Measurements from ENCODE around the gene PTPRT.

Gene PTPRT

DNA sequence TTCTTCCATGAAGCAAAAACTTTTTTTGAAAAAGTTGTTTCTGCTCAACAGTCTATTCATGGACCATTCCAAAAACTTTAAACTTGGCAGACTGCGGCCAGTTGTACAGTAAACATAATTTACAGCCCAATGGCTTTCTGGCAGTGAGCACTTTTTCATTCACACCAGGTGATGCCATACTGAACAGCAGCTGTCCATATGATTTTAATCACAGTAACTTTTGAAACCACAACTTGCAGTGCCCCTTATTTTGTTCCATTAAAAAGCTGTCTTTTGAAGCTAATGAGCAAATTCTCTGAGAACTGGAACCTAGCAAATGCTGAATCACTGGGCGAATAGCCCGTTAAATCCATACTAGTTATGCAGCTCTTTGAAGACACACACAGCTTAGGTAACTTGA is 576.6 kb downstream of the PTPRT start:
- DNase-seq (ENCODE audit: low read depth in 2 of 2) = no peak

GRCh38 chr20:42611889-42612837 is 577.5 kb downstream of the PTPRT start:
- DNase-seq (ENCODE audit: low read depth in 2 of 2) = no peak

DNA sequence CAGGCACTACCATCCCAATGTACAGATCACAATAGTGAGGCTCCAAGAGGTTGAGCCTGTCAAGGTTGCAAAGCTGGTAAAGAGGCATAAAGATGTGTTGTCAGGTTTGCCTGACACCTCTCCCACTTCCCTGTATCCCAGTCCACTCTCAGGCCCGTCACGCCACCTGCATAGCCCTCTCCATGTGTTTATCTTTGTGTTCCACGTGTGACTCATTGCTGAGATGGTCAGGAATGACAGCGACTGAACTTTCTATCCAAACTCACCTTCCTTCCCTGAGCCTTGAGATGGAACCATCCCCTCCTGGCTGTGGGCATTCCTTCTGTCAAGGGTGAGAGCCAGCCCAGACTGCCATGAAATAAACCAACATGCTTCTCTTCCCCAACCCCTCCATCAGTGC is 578.3 kb downstream of the PTPRT start:
- no peak for DNase-seq (ENCODE audit: low read depth in 2 of 2)

- no peak for DNase-seq (ENCODE audit: low read depth in 2 of 2)
These were observed 579.6 kb downstream of the PTPRT start for GRCh38 chr20:42610070-42610469.

- no peak for DNase-seq (ENCODE audit: low read depth in 2 of 2)
These were observed 580.1 kb downstream of the PTPRT start for GRCh38 chr20:42609618-42610017.

GRCh38 chr20:42604998-42605956 is 584.4 kb downstream of the PTPRT start:
- no peak for DNase-seq (ENCODE audit: low read depth in 2 of 2)

- no peak for DNase-seq (ENCODE audit: low read depth in 2 of 2)
These were observed 586.1 kb downstream of the PTPRT start for GRCh38 chr20:42603655-42604054.

DNA sequence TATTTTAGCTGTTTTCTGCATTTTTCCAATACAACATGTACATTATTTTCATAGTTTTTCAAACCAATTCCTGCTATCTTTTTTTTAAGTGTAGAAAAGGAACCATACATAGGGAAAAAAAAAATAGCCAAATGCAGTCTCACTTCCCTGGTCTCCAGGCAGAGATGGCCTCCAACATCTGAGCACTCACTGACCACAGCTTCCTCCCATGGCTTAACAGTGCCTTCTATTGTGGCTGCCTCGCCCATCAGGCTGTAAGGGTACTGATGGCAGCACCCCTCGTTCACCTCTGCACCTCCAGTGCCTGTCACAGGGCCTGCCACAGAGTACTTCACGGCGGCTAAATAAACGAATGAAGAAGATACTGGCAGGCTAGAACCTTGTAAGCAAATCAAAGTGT is 591.1 kb downstream of the PTPRT start:
- DNase-seq (ENCODE audit: low read depth in 2 of 2) = no peak

GRCh38 chr20:42595625-42596024 is 594.1 kb downstream of the PTPRT start:
- DNase-seq (ENCODE audit: low read depth in 2 of 2) = no peak

DNA sequence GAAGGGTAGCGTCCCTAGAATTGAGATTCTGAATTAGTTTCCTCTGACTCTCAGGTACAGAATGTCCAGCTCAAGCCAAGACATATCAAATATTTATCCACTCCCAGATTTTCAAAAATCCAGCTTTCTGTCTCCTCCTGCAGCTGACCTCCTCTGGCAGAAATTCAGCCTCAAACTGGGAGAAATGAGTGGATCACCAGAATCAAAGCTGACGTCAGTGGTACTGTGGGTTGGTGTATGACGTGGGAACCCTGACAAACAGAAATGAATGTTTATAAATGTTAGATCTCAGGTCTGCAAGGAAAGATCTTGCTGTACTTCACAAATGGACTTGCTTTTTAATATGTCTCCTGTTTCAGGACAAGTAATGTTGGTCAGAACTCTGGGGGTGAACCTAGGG is 595.0 kb downstream of the PTPRT start:
- DNase-seq (ENCODE audit: low read depth in 2 of 2) = no peak

DNA sequence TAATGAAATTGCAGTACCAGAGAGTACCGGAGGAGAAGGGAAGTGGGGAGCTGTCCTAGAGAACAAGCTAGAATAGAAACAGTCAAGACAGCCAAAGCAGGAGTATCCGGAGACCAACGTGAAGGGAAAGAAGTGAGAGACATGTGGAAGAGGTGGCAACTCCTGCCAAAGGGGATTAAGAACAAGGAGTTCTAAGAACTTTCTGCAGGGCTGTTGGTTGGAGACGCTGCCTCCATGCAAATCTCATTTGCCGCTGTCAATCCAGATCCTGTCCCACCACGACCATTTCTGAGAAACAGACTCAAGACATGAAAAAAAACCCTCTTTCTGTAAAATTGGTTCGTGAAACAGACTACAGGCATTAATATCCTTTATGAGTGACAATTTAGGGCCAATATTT is 595.7 kb downstream of the PTPRT start:
- no peak for DNase-seq (ENCODE audit: low read depth in 2 of 2)

DNA sequence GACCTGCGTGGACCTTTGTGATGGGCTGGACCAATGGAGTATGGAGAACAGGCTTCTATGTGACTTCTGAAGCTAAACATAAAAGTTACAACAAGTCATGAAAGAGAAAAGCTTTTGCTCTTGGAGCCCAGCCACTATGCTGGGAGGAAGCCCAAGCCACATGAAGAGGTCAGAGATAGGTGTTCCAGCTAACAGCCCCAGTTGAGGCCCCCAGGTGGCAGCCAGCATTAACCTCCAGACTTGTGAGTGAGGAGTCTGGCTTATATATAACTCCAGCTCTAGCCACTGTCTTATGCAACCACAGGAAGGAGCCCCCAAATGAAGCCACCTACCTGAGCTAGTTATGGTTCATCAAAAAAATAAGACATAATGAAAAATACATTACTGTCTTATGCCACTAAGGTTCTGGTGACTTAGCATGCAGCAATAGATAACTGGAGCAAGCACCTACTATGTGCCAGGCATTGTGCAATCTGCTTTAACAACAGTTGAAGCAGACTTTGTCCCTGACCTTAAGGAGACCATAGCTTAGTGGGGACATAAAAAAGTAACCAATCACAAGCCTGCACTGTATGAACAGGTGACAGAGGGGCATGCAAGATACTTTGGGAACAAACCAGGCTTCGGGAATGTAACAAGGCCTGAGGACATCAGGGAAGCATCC is 599.6 kb downstream of the PTPRT start:
- no peak for DNase-seq (ENCODE audit: low read depth in 2 of 2)

GRCh38 chr20:42588847-42589246 is 600.9 kb downstream of the PTPRT start:
- DNase-seq (ENCODE audit: low read depth in 2 of 2) = no peak

GRCh38 chr20:42587427-42587826 is 602.3 kb downstream of the PTPRT start:
- DNase-seq (ENCODE audit: low read depth in 2 of 2) = no peak

- no peak for DNase-seq (ENCODE audit: low read depth in 2 of 2)
These were observed 608.4 kb downstream of the PTPRT start for GRCh38 chr20:42581311-42581710.

DNA sequence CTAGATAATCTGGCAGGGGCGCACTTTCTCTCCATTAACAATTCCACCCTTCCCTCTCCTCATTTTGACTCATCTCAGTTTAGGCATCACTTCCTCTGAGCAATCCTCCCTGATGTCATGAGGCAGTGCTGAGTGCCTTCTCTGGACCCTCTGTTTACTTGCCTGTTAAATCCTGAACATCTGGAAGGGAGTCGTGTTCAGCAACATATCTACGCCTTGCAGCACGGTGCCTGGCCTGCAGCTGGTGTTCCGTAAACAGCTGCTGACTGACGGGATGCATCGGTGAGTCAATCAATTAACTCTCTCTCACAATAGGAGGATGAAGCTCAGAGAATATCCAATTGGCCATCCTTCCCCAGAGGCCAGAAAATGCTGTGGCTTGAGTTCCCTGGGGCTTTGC is 613.5 kb downstream of the PTPRT start:
- no peak for DNase-seq (ENCODE audit: low read depth in 2 of 2)

- no peak for DNase-seq (ENCODE audit: low read depth in 2 of 2)
These were observed 617.2 kb downstream of the PTPRT start for GRCh38 chr20:42572320-42573016.

DNA sequence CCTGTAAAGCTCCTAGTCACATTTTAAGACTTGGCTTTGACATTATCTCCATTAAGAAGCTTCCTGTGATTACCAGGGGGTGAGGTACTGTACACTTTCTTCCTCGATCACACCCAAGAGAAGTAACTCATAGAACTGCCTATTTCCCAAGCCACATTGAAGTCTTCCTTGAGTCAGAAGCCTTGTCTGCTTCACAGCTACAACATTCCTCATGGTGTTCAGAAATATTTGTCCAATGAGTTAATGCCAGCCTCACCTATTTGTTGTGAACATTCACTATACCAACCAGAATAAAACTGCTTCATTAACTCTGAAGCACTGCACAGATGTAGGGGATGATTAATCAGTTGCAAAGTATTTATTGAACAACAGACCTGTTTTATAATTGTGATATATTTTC is 622.3 kb downstream of the PTPRT start:
- no peak for DNase-seq (ENCODE audit: low read depth in 2 of 2)

- DNase-seq (ENCODE audit: low read depth in 2 of 2) = no peak
These were observed 624.3 kb downstream of the PTPRT start for GRCh38 chr20:42565235-42565995.

DNA sequence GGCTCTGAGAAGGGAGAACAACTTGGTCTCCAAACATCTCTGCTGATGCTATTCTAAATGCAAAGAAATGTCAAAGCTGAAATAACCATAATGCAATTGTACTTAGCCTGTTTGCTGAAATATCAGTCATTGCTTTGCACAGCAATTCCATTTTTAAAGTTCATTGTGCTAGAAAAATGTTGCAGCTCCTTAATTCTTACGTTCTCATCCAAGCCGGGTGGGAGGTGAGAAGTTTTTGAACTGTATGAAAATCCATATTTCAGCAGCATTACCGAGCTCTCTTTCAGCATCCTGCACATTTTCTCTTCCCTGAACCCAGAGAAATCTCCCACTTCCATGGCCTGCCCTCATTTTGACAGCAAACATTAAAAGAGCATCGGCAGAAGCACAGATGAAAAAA is 630.0 kb downstream of the PTPRT start:
- DNase-seq (ENCODE audit: low read depth in 2 of 2) = no peak

- DNase-seq (ENCODE audit: low read depth in 2 of 2) = no peak
These were observed 633.1 kb downstream of the PTPRT start for GRCh38 chr20:42556575-42556974.
